ENCODE data around the gene CELA2A.

- TF ChIP-seq CTCF (IDR thresholded peaks at IDR 0.05) (no peak), ZFX (IDR thresholded peaks at IDR 0.05; ENCODE audit: borderline replicate concordance) (no peak)
Measured at GRCh38 chr1:15413563-15414444, 42.7 kb upstream of the CELA2A start.

All from 22Rv1 (cell line).